GDM1 (cell line): ENCODE measurements around the gene CDKN2B-AS1.
A peak's percentile ranks its signal among the peaks of the same experiment; 100 is the strongest.

Experiments used
- DNase-seq: peaks from one replicate; lab custom pipeline; 2025; lab: John Stamatoyannopoulos, UW

Gene CDKN2B-AS1

GRCh38 chr9:21982861-21983560 lies 11.6 kb upstream of the CDKN2B-AS1 start:
- DNase-seq: no peak

GRCh38 chr9:21983561-21983935 lies 11.0 kb upstream of the CDKN2B-AS1 start:
- no peak for DNase-seq

GRCh38 chr9:21984101-21984500 lies 10.5 kb upstream of the CDKN2B-AS1 start:
- DNase-seq: no peak

- no peak for DNase-seq
These were observed 8.5 kb upstream of the CDKN2B-AS1 start for GRCh38 chr9:21985964-21986667.

GRCh38 chr9:21988056-21988990 lies 6.3 kb upstream of the CDKN2B-AS1 start:
- no peak for DNase-seq

- DNase-seq: no peak
These were observed 5.0 kb upstream of the CDKN2B-AS1 start for GRCh38 chr9:21989440-21990189.

- no peak for DNase-seq
These were observed 3.3 kb upstream of the CDKN2B-AS1 start for GRCh38 chr9:21991072-21991959.

- DNase-seq: no peak
These were observed 1.6 kb upstream of the CDKN2B-AS1 start for GRCh38 chr9:21993007-21993406.

- DNase-seq: no peak
These were observed 567 bp upstream of the CDKN2B-AS1 start, which contains the start of gene CDKN2A for GRCh38 chr9:21993893-21994555. Gene CDKN2A, minus strand, starts transcription at chr9:21994392.

GRCh38 chr9:21995006-21995665 lies 545 bp downstream of the CDKN2B-AS1 start:
- peak; percentile 57 for DNase-seq

GRCh38 chr9:21995666-21996398 lies 1.2 kb downstream of the CDKN2B-AS1 start:
- DNase-seq: no peak

- DNase-seq: no peak
These were observed 1.8 kb downstream of the CDKN2B-AS1 start for GRCh38 chr9:21996438-21996837.

- no peak for DNase-seq
These were observed 2.3 kb downstream of the CDKN2B-AS1 start for GRCh38 chr9:21996858-21997257.

- DNase-seq: no peak
These were observed 2.9 kb downstream of the CDKN2B-AS1 start for GRCh38 chr9:21997480-21997879.

GRCh38 chr9:21998026-21998425 lies 3.4 kb downstream of the CDKN2B-AS1 start:
- DNase-seq: no peak

- no peak for DNase-seq
These were observed 7.4 kb downstream of the CDKN2B-AS1 start for GRCh38 chr9:22002038-22002437.

GRCh38 chr9:22005021-22005701 lies 10.6 kb downstream of the CDKN2B-AS1 start:
- no peak for DNase-seq
